B cell (primary cell): Measurements from ENCODE around the gene SLAIN2. TPM values are rescaled to one million over a fixed set of nuclear protein-coding genes. Genes with fewer than 3 reads are reported as not detected.

Source experiments
- ATAC-seq: fragments of 200-7000 bp; cut with Tn5 transposase; one replicate; pipeline ENCODE4 v1.10.0; 2021; ENCODE audit warnings: low read depth, mild to moderate bottlenecking, moderate number of reproducible peaks, moderate library complexity
- CTCF ChIA-PET: fragments of 350-600 bp; sonication (Branson Sonifier 250); formaldehyde crosslinking; loops from one replicate; lab custom pipeline; 2021; ENCODE audit warnings: antibody characterized with exemption, inconsistent platforms; lab: Charles Lee
- POLR2A ChIA-PET: fragments of 350-600 bp; sonication (Branson Sonifier 250); formaldehyde crosslinking; loops from one replicate; lab custom pipeline; 2021; ENCODE audit warnings: antibody characterized with exemption; lab: Charles Lee
- DNase-seq: peaks from one replicate; pipeline ENCODE4 v3.0.0; 2013
- H2AFZ ChIP-seq: 2 replicates; pipeline ENCODE4 v1.6.1; 2012; ENCODE audit warnings: mild to moderate bottlenecking, low read depth, low read length; ENCODE audit not compliant: insufficient read depth, poor library complexity, severe bottlenecking
- H3K27ac ChIP-seq, 2 donors: 1 replicate in 1 of 2; 2 replicates in 1 of 2; pipeline ENCODE4 v1.5.1; 2012 to 2013; ENCODE audit warnings: low read length in 2 of 2, mild to moderate bottlenecking in 2 of 2, moderate library complexity in 1 of 2
- H3K27me3 ChIP-seq, 4 experiments: fragments of 200-600 bp in 1 of 4; sonication (generic) in 1 of 4; replicated peaks in 1 of 4; 1 replicate in 2 of 4; 2 replicates in 2 of 4; pipeline versions ENCODE4 v1.6.1 to v1.7.0; 2013 to 2016; ENCODE audit warnings: low read length in 3 of 4, mild to moderate bottlenecking in 2 of 4, mixed read lengths in 1 of 4, moderate library complexity in 1 of 4; ENCODE audit not compliant: insufficient read depth in 4 of 4, control insufficient read depth in 3 of 4; ENCODE audit errors: control extremely low read depth in 1 of 4
- H3K36me3 ChIP-seq, 2 experiments: replicated peaks in 1 of 2; 1 replicate in 1 of 2; 2 replicates in 1 of 2; pipeline versions ENCODE4 v1.6.1 to v1.7.1; 2013; ENCODE audit warnings: low read length in 1 of 2; ENCODE audit not compliant: insufficient read depth in 2 of 2, control insufficient read depth in 1 of 2; ENCODE audit errors: control extremely low read depth in 1 of 2, extremely low read depth in 1 of 2
- H3K4me1 ChIP-seq, 2 donors: fragments of 200-600 bp in 1 of 2; sonication (generic) in 1 of 2; 1 replicate in 1 of 2; 2 replicates in 1 of 2; pipeline versions ENCODE4 v1.5.1 to v1.6.1; 2013 to 2017; ENCODE audit warnings: low read length in 2 of 2; ENCODE audit not compliant: control insufficient read depth in 2 of 2, insufficient read depth in 2 of 2
- H3K4me2 ChIP-seq: replicated peaks from 2 replicates; pipeline ENCODE3; 2012; ENCODE audit warnings: mild to moderate bottlenecking, low read depth, low read length; ENCODE audit not compliant: poor library complexity, severe bottlenecking
- H3K4me3 ChIP-seq, 5 experiments: fragments of 200-600 bp in 1 of 5; sonication (generic) in 1 of 5; 1 replicate in 3 of 5; 2 replicates in 2 of 5; pipeline versions ENCODE4 v1.5.1 to v1.7.0; 2011 to 2016; ENCODE audit warnings: low read length in 4 of 5, mild to moderate bottlenecking in 4 of 5, low read depth in 2 of 5, control low read depth in 1 of 5, moderate library complexity in 1 of 5; ENCODE audit not compliant: insufficient read depth in 1 of 5; ENCODE audit errors: control extremely low read depth in 1 of 5, extremely low read depth in 1 of 5
- H3K79me2 ChIP-seq: fragments of 200-600 bp; sonication (generic); one replicate; pipeline ENCODE4 v1.6.0; 2016; ENCODE audit warnings: low read length; ENCODE audit not compliant: control insufficient read depth, insufficient read depth
- H3K9ac ChIP-seq: fragments of 200-600 bp; sonication (generic); 2 replicates; pipeline ENCODE4 v1.6.1; 2017; ENCODE audit warnings: mild to moderate bottlenecking, low read length, moderate library complexity
- H3K9me3 ChIP-seq, 3 donors: one replicate each; pipeline versions ENCODE4 v1.6.1 to v1.7.1; 2013; ENCODE audit warnings: low read length in 2 of 3; ENCODE audit not compliant: control insufficient read depth in 2 of 3, insufficient read depth in 1 of 3; ENCODE audit errors: control extremely low read depth in 1 of 3
- H4K20me1 ChIP-seq: 2 replicates; pipeline ENCODE4 v1.6.0; 2012; ENCODE audit warnings: mild to moderate bottlenecking, low read length; ENCODE audit not compliant: insufficient read depth, control insufficient read depth, poor library complexity, severe bottlenecking
- H3K27ac Mint-ChIP-seq: one replicate; pipeline ENCODE4 v1.8.0; 2021; ENCODE audit warnings: mixed read lengths
- H3K27me3 Mint-ChIP-seq: one replicate; pipeline ENCODE4 v1.8.0; 2021; ENCODE audit warnings: mixed read lengths
- H3K4me1 Mint-ChIP-seq: one replicate; pipeline ENCODE4 v1.8.0; 2021; ENCODE audit warnings: mixed read lengths
- H3K4me3 Mint-ChIP-seq: one replicate; pipeline ENCODE4 v1.8.0; 2021; ENCODE audit warnings: mixed read lengths
- H3K9me3 Mint-ChIP-seq: one replicate; pipeline ENCODE4 v1.8.0; 2022; ENCODE audit warnings: mixed read lengths; ENCODE audit not compliant: insufficient read depth
- CTCF ChIP-seq: fragments of 200-600 bp; IDR thresholded peaks from one replicate; pipeline ENCODE4 v1.8.0; 2022; ENCODE audit warnings: antibody characterized with exemption, mild to moderate bottlenecking
- EZH2 ChIP-seq: IDR thresholded peaks from 2 replicates; pipeline ENCODE4 v1.6.1; 2012; ENCODE audit warnings: borderline replicate concordance, low read depth, mild to moderate bottlenecking, moderate library complexity, low read length; ENCODE audit not compliant: insufficient read depth, poor library complexity, severe bottlenecking
- WGBS: methylation state at CpG from one replicate; pipeline ENCODE4 v1.1.5; 2013; ENCODE audit warnings: missing lambda C conversion rate; ENCODE audit not compliant: insufficient coverage; 5-methylcytosine and 5-hydroxymethylcytosine counted together
- intact Hi-C: fragments of 100-400 bp; cut with micrococcal nuclease; formaldehyde crosslinking; loops from one replicate; pipeline ENCODE4 v1.10.0; 2022
- polyA plus RNA-seq: library from polyadenylated mRNA; depleted of rRNA; stranded (reverse); fragments of >200 nt; gene quantifications from 2 replicates; pipeline ENCODE4 v1.2.3, GENCODE V29; 2012
- total RNA-seq, 2 donors: library from RNA; stranded (reverse); fragments of 120-200 nt in 1 of 2; gene quantifications; 1 replicate in 1 of 2; 2 replicates in 1 of 2; pipeline versions ENCODE4 v1.2.3 to v1.2.4, GENCODE V29; 2013 to 2022

Gene SLAIN2
- total and polyA plus RNA-seq, 2 donors (not counting 1 experiment from before 2014, with no cell fraction given), result 19.7 to 69.1 TPM

- ChIA-PET CTCF (no interaction called here), POLR2A (no interaction called here)
- no peaks in the 10 kb centered on the region for H3K27me3 ChIP-seq
- ATAC-seq, result no peak
- no peak for DNase-seq
- Mint-ChIP-seq H3K4me1 (peaks cover 36% of the 10 kb centered on the region), H3K4me3 (no peak overlapping the region), H3K27me3 (no peaks in the 10 kb centered on the region), H3K9me3 (no peaks in the 10 kb centered on the region), H3K27ac (no peak overlapping the region)
- 20% methylated on average over 1 of the region's 3 CpGs for WGBS
- H3K4me3 ChIP-seq, result no peak overlapping the region
- peaks cover 0 to 6% of the 10 kb centered on the region in 2 donors for H3K4me1 ChIP-seq
- intact Hi-C loops, result no loop called here
- TF ChIP-seq EZH2 (no peak), CTCF (no peak)
- peaks cover 39% of the 10 kb centered on the region for H4K20me1 ChIP-seq
- no peak overlapping the region for H3K27ac ChIP-seq
- no peak overlapping the region for H3K9ac ChIP-seq
- H3K4me2 ChIP-seq, result no peak overlapping the region
- no peaks in the 10 kb centered on the region for H3K36me3 ChIP-seq
- H2AFZ ChIP-seq, result no peak overlapping the region
- H3K79me2 ChIP-seq, result peaks cover 68% of the 10 kb centered on the region
- no peaks in the 10 kb centered on the region for H3K9me3 ChIP-seq
Observed at GRCh38 chr4:48366611-48367010, 25.3 kb downstream of the SLAIN2 start.

DNA sequence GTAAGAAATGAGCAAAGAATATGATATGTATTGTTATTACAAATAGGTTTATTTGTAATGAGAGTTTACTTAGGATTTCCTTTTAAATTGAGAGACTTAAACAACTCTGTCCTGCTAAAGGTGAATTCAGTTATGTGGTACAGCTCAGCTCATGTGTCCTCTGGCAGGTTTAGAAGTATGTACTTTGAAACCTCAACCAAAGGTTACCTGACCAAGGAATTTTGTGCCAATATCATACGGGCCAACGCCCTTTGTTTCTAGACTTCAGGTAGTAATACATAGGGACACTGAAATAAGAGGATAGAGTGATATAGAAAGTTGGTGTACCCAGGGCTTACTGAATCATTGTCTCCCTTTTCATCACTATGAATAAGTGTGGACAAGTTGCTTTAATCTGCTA is 25.7 kb downstream of the SLAIN2 start:
- H3K9me3 Mint-ChIP-seq, result no peaks in the 10 kb centered on the region
- no peak overlapping the region for H3K9ac ChIP-seq
- H3K9me3 ChIP-seq, result no peaks in the 10 kb centered on the region
- H2AFZ ChIP-seq, result no peak overlapping the region
- intact Hi-C loops, result no loop called here
- ChIA-PET CTCF (no interaction called here), POLR2A (no interaction called here)
- H3K4me3 ChIP-seq, result no peak overlapping the region
- H4K20me1 ChIP-seq, result peaks cover 35% of the 10 kb centered on the region
- peaks cover 36% of the 10 kb centered on the region for H3K4me1 Mint-ChIP-seq
- no peaks in the 10 kb centered on the region for H3K27me3 ChIP-seq
- peaks cover 0 to 6% of the 10 kb centered on the region in 2 donors for H3K4me1 ChIP-seq
- H3K27ac ChIP-seq, result no peak overlapping the region
- 100% methylated on average over 1 of the region's 2 CpGs for WGBS
- H3K36me3 ChIP-seq, result no peaks in the 10 kb centered on the region
- no peak overlapping the region for H3K4me3 Mint-ChIP-seq
- H3K27ac Mint-ChIP-seq, result no peak overlapping the region
- peaks cover 65% of the 10 kb centered on the region for H3K79me2 ChIP-seq
- DNase-seq, result no peak
- H3K4me2 ChIP-seq, result no peak overlapping the region
- TF ChIP-seq CTCF (no peak), EZH2 (no peak)
- no peak for ATAC-seq
- H3K27me3 Mint-ChIP-seq, result no peaks in the 10 kb centered on the region
